ENCODE measurements around the gene HOXA3. TPM values are rescaled to one million over a fixed set of nuclear protein-coding genes. Genes with fewer than 3 reads are reported as not detected.

Gene HOXA3
- total RNA-seq, 4 donors from 2014 or later, result 3.6 to 8.7 (median 6.6) TPM

DNA sequence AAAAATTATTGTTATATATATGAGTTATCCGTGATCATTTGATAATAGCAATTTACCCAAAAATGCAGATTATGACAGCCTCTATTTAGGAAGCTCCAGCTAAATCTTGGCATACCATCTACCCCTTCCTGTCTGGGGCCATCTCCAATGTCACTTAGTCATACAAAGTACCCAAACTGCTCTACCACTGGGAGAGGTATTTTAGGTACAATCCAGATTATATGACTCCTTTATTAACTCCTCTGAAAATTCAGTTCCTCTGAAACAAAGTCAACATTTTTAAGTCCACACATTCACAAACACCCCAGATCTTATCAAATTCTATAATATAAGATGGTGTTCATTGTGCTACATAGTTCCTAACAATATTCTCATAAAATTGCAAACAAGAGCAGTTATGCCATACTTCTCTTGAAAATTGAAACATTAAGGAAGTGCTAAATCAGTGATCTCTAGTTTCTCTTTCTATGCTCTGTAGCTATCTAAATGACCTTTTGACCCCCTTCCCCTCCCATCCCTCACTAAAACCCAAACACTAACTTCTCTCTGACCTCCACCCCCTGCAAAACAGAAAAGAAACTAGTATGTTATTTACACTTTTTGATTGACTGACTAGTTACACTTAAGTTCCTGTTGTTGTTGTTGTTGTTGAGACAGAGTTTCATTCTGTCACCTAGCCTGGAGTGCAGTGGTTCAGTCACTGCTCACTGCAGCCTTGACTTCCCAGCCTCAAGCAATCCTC lies 73.0 kb downstream of the HOXA3 start:
- Histone ChIP-seq H3K4me3 (no peak overlapping the region), H3K27ac (no peak overlapping the region), H3K27me3 (no peaks in the 10 kb centered on the region), H3K4me1 (peaks cover 0 to 9% (median 0%) of the 10 kb centered on the region in 3 donors), H3K9me3 (no peaks in the 10 kb centered on the region), H3K36me3 (no peaks in the 10 kb centered on the region)
- TF ChIP-seq POLR2A (IDR thresholded peaks at IDR 0.05), result no peak
- TF ChIP-seq, protein P1, sequence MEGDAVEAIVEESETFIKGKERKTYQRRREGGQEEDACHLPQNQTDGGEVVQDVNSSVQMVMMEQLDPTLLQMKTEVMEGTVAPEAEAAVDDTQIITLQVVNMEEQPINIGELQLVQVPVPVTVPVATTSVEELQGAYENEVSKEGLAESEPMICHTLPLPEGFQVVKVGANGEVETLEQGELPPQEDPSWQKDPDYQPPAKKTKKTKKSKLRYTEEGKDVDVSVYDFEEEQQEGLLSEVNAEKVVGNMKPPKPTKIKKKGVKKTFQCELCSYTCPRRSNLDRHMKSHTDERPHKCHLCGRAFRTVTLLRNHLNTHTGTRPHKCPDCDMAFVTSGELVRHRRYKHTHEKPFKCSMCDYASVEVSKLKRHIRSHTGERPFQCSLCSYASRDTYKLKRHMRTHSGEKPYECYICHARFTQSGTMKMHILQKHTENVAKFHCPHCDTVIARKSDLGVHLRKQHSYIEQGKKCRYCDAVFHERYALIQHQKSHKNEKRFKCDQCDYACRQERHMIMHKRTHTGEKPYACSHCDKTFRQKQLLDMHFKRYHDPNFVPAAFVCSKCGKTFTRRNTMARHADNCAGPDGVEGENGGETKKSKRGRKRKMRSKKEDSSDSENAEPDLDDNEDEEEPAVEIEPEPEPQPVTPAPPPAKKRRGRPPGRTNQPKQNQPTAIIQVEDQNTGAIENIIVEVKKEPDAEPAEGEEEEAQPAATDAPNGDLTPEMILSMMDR (IDR thresholded peaks at IDR 0.05), result no peak
- no peak for DNase-seq
- intact Hi-C loops (cut with DNase I), result no loop called here
- 78 to 98% methylated on average over 1 of the region's 1 CpG for WGBS, 2 donors

DNA sequence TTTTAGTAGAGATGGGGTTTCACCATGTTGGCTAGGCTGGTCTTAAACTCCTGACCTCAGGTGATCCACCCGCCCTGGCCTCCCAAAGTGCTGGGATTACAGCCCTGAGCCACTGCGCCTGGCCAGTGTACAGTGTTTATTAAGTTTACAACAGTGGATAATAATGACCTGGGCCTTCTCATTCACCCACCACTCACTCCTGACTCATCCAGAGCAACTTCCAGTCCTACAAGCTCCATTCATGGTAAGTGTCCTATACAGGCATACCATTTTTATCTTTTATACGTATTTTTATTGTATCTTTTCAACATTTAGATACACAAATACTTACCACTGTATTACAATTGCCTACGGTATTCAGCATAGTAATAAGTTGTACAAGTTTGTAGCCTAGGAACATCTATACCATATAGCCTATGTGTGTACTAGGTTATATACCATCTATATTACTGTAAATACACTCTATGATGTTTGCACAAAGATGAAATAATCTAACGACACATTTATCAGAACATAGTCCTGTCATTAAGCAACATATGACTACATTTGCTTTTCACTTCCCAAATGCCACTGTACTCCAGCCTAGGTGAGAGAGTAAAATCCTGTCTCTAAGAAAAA lies 73.7 kb downstream of the HOXA3 start:
- intact Hi-C loops (cut with DNase I), result no loop called here
- WGBS, 2 donors, result 90 to 92% methylated on average over 5 of the region's 5 CpGs

DNA sequence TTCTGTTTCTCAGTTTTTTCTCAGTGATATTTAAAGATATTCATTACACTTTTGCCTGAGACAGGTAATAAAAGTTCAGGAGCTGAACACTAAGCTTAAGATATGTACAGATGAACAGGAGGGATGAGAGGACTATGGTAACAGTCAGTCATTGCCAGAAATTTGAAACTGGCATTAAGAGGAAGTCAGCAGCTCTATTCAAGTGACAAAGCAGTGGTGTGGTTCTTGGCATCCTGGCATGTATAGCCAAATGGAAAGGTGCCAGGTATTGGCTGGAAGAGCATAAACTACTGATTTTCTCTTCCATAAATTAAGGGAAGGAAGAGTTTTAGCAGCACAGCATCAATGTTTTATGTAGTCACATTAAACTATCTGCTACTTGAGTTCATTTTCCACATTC lies 79.3 kb downstream of the HOXA3 start:
- Histone ChIP-seq H3K36me3 (no peaks in the 10 kb centered on the region), H3K9me3 (no peaks in the 10 kb centered on the region), H3K27me3 (no peaks in the 10 kb centered on the region), H3K27ac (no peak overlapping the region), H3K4me1 (peaks cover 0 to 6% (median 0%) of the 10 kb centered on the region in 3 donors), H3K4me3 (no peak overlapping the region)
- no peak for DNase-seq
- intact Hi-C loops (cut with DNase I), result no loop called here
- TF ChIP-seq, protein P1 (IDR thresholded peaks at IDR 0.05), result no peak
- TF ChIP-seq POLR2A (IDR thresholded peaks at IDR 0.05), result no peak

More for the DNA sequence above, 73.7 kb downstream of the HOXA3 start:
- no peak overlapping the region for H3K4me3 ChIP-seq
- H3K4me1 ChIP-seq, result peaks cover 0 to 9% (median 0%) of the 10 kb centered on the region in 3 donors
- no peaks in the 10 kb centered on the region for H3K36me3 ChIP-seq
- H3K27me3 ChIP-seq, result no peaks in the 10 kb centered on the region
- TF ChIP-seq POLR2A (IDR thresholded peaks at IDR 0.05), result no peak
- TF ChIP-seq, protein P1 (IDR thresholded peaks at IDR 0.05), result no peak
- no peaks in the 10 kb centered on the region for H3K9me3 ChIP-seq
- H3K27ac ChIP-seq, result no peak overlapping the region
- DNase-seq, result no peak

DNA sequence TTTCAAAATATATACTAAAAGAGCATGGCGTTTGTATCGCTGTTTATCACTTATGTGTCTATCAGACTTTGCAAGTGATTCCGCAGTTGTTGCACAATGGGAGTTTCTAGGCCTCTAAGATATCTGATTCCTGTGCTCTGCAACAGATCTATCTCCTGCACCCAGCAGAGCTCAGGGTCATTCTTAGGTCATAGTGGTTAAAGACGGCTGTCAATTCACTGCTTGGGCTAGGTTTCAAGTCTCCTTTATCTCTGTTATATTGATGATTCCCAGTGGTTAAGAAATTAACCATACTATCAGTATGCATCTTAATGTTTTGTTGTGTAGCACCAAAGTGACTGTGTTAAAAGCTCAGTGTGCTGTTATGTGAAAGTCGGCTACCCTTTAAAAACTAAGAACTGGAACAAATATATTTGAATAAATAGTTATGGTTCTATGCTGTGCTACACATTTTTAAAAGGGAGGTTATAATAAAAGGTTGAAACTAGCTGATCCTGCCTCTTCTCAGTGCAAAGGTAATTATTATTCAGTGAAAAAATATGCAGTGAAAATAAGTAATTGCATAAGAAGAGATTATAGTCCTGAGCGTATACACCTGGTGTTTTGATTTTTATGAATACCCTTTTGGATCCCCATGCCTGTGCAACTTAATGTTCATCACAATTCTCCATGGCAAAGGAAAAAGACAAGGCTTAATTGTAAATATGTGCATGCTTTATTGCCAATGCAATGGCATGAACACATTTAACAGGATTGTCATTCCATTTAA lies 80.6 kb downstream of the HOXA3 start:
- H3K4me1 ChIP-seq, result peaks cover 0 to 6% (median 0%) of the 10 kb centered on the region in 3 donors
- H3K9me3 ChIP-seq, result no peaks in the 10 kb centered on the region
- H3K27ac ChIP-seq, result no peak overlapping the region
- no peak overlapping the region for H3K4me3 ChIP-seq
- H3K27me3 ChIP-seq, result no peaks in the 10 kb centered on the region
- no peaks in the 10 kb centered on the region for H3K36me3 ChIP-seq
- WGBS, 2 donors, result 76 to 83% methylated on average over 6 of the region's 6 CpGs
- no peak for TF ChIP-seq POLR2A (IDR thresholded peaks at IDR 0.05)
- TF ChIP-seq, protein P1 (IDR thresholded peaks at IDR 0.05), result no peak
- DNase-seq, result no peak
- intact Hi-C loops (cut with DNase I), result no loop called here

DNA sequence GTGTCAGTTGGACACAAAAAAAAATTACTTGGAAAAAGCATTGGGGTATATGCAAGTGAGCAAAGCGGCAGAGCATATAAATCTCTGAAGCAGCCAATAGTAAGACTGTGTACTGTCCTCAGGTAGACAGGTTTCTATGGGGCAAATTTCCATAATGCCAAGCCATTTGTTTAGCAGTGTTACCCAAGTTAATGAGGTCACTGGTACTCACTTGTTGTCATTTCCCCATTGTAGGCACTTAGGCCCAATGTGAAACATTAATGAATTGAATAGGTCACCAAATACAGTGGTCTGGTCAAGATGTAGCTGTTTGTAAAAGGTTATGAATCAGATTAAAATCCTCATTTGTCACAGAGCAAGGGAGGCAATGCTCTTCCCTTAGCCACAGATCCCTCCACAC lies 84.1 kb downstream of the HOXA3 start:
- WGBS, 2 donors, result 91 to 100% methylated on average over 1 of the region's 1 CpG
- intact Hi-C loops (cut with DNase I), result no loop called here
- DNase-seq, result no peak
- TF ChIP-seq, protein P1 (IDR thresholded peaks at IDR 0.05), result no peak
- no peak for TF ChIP-seq POLR2A (IDR thresholded peaks at IDR 0.05)
- H3K4me3 ChIP-seq, result no peak overlapping the region
- H3K4me1 ChIP-seq, result peaks cover 0 to 27% (median 2%) of the 10 kb centered on the region in 3 donors
- H3K9me3 ChIP-seq, result no peaks in the 10 kb centered on the region
- no peaks in the 10 kb centered on the region for H3K27me3 ChIP-seq
- H3K27ac ChIP-seq, result no peak overlapping the region
- H3K36me3 ChIP-seq, result no peaks in the 10 kb centered on the region

Measured in esophagus squamous epithelium (tissue), 5 donors.